SK-N-SH treated with all-trans-retinoic acid at 6 μM for 48 hours (cell line): ENCODE results near the gene CDH11.

Source experiments
- GLIS3 ChIP-seq: fragments of 250-450 bp; sonication (Bioruptor Pico); IDR thresholded peaks from 2 replicates; pipeline ENCODE4 v1.5.0; 2020; ENCODE audit warnings: mild to moderate bottlenecking, moderate library complexity
- PATZ1 ChIP-seq: fragments of 250-450 bp; sonication (Bioruptor Pico); IDR thresholded peaks from 2 replicates; pipeline ENCODE4 v1.8.0; 2020; ENCODE audit warnings: mild to moderate bottlenecking, moderate library complexity, borderline replicate concordance
- PPARA ChIP-seq: fragments of 250-450 bp; sonication (Bioruptor Pico); IDR thresholded peaks from 2 replicates; pipeline ENCODE4 v1.5.0; 2020; ENCODE audit warnings: mild to moderate bottlenecking, borderline replicate concordance
- TCF4 ChIP-seq: fragments of 250-450 bp; sonication (Bioruptor Pico); IDR thresholded peaks from 2 replicates; pipeline ENCODE4 v1.8.0; 2021; ENCODE audit warnings: mild to moderate bottlenecking, moderate library complexity, borderline replicate concordance
- TSHZ2 ChIP-seq: fragments of 250-450 bp; sonication (Bioruptor Pico); IDR thresholded peaks from 2 replicates; pipeline ENCODE4 v1.5.0; 2020; ENCODE audit warnings: mild to moderate bottlenecking, moderate library complexity
- ZFP3 ChIP-seq: fragments of 250-450 bp; sonication (Bioruptor Pico); IDR thresholded peaks from 2 replicates; pipeline ENCODE4 v1.5.0; 2020; ENCODE audit warnings: mild to moderate bottlenecking, moderate library complexity
- ZNF70 ChIP-seq: fragments of 450-650 bp; formaldehyde crosslinking; IDR thresholded peaks from 2 replicates; pipeline ENCODE4 v1.5.0; 2020; ENCODE audit warnings: mild to moderate bottlenecking, moderate library complexity

- TF ChIP-seq PATZ1 (CRISPR knock-in tag) = no peak
- no peak for TF ChIP-seq TSHZ2 (CRISPR knock-in tag)
- no peak for TF ChIP-seq ZFP3 (CRISPR knock-in tag)
- TF ChIP-seq TCF4 (CRISPR knock-in tag) = no peak
- no peak for TF ChIP-seq ZNF70 (CRISPR knock-in tag)
- TF ChIP-seq PPARA = no peak
- no peak for TF ChIP-seq GLIS3 (CRISPR knock-in tag)
Measured at GRCh38 chr16:65037556-65037955, 84.3 kb downstream of the CDH11 start.
